Keratinocyte (primary cell): Measurements from ENCODE around the gene CUBN. TPM values are rescaled to one million over a fixed set of nuclear protein-coding genes. Genes with fewer than 3 reads are reported as not detected.

Experiments used
- DNase-seq: peaks from one replicate; pipeline ENCODE4 v3.0.0-alpha.2; 2011; ENCODE audit warnings: low read depth, missing footprints, low spot score
- FAIRE-seq: peaks from 2 replicates; lab custom pipeline; 2011; peaks lifted over from hg19 to GRCh38; lab: Jason Lieb, UNC
- H2AFZ ChIP-seq: 2 replicates; pipeline ENCODE4 v1.6.0; 2012; ENCODE audit warnings: low read length, control low read depth, inconsistent platforms; ENCODE audit not compliant: control insufficient read depth
- H3K27ac ChIP-seq: 2 replicates; pipeline ENCODE4 v1.5.1; 2011; ENCODE audit warnings: low read length; ENCODE audit not compliant: control insufficient read depth, insufficient read depth
- H3K27me3 ChIP-seq: 3 replicates; pipeline ENCODE4 v1.6.0; 2011; ENCODE audit warnings: low read length; ENCODE audit not compliant: control insufficient read depth, insufficient read depth; ENCODE audit errors: extremely low read depth
- H3K36me3 ChIP-seq, 2 experiments: 2 replicates in 1 of 2; 3 replicates in 1 of 2; pipeline ENCODE4 v1.5.1; 2011; ENCODE audit warnings: low read length in 2 of 2, mild to moderate bottlenecking in 1 of 2; ENCODE audit not compliant: control insufficient read depth in 2 of 2, insufficient read depth in 2 of 2; ENCODE audit errors: extremely low read depth in 1 of 2
- H3K4me1 ChIP-seq: 3 replicates; pipeline ENCODE4 v1.5.1; 2011; ENCODE audit warnings: low read length; ENCODE audit not compliant: control insufficient read depth, insufficient read depth; ENCODE audit errors: extremely low read depth
- H3K4me2 ChIP-seq: 3 replicates; pipeline ENCODE4 v1.6.0; 2011; ENCODE audit warnings: low read depth, low read length; ENCODE audit not compliant: control insufficient read depth, insufficient read depth; ENCODE audit errors: extremely low read depth
- H3K4me3 ChIP-seq, 3 experiments: fragments of 200-600 bp in 1 of 3; sonication (generic) in 1 of 3; 2 replicates in 2 of 3; 3 replicates in 1 of 3; pipeline ENCODE4 v1.5.1; 2011 to 2016; ENCODE audit warnings: low read length in 3 of 3, mild to moderate bottlenecking in 3 of 3, control low read depth in 2 of 3, inconsistent platforms in 1 of 3, low read depth in 1 of 3, mixed read lengths in 1 of 3, mixed run types in 1 of 3, moderate library complexity in 1 of 3; ENCODE audit not compliant: control insufficient read depth in 2 of 3, insufficient read depth in 2 of 3; ENCODE audit errors: extremely low read depth in 1 of 3
- H3K79me2 ChIP-seq: 2 replicates; pipeline ENCODE4 v1.6.0; 2012; ENCODE audit warnings: low read length; ENCODE audit not compliant: control insufficient read depth, insufficient read depth
- H3K9ac ChIP-seq: 3 replicates; pipeline ENCODE4 v1.6.0; 2011; ENCODE audit warnings: low read length; ENCODE audit not compliant: control insufficient read depth, insufficient read depth; ENCODE audit errors: extremely low read depth
- H3K9me1 ChIP-seq: 3 replicates; pipeline ENCODE4 v1.6.0; 2011; ENCODE audit warnings: low read length; ENCODE audit not compliant: control insufficient read depth, insufficient read depth; ENCODE audit errors: extremely low read depth
- H3K9me3 ChIP-seq: 2 replicates; pipeline ENCODE4 v1.5.1; 2012; ENCODE audit warnings: low read depth, low read length; ENCODE audit not compliant: control insufficient read depth
- H4K20me1 ChIP-seq: 3 replicates; pipeline ENCODE4 v1.6.0; 2011; ENCODE audit warnings: low read length; ENCODE audit not compliant: control insufficient read depth, insufficient read depth; ENCODE audit errors: extremely low read depth
- EZH2 ChIP-seq: IDR thresholded peaks from one replicate; pipeline ENCODE4 v1.6.1; 2012; ENCODE audit warnings: inconsistent platforms, mild to moderate bottlenecking, low read length, moderate library complexity
- dilution Hi-C: fragments of 300-500 bp; cut with MboI; formaldehyde crosslinking; loops from one replicate; pipeline ENCODE4 v1.7.0; 2020; ENCODE audit warnings: low sequenced_read_pairs; ENCODE audit not compliant: extremely low pct_ligation_motif_present
- polyA plus RNA-seq, 5 experiments: library from polyadenylated mRNA; depleted of rRNA in 3 of 5; stranded (reverse) in 3 of 5; stranded (forward) in 1 of 5; unstranded in 1 of 5; fragments of >200 nt; gene quantifications; 1 replicate in 1 of 5; 2 replicates in 3 of 5; 3 replicates in 1 of 5; pipeline versions ENCODE4 v1.2.1 to v1.2.3, GENCODE V29; 2011 to 2012; ENCODE audit warnings: missing spikeins in 2 of 5, low read depth in 1 of 5, low replicate concordance in 1 of 5
- TF ChIP-seq, protein P1 (sequence below), 3 experiments: IDR thresholded peaks in 1 of 3; conservative IDR thresholded peaks in 1 of 3; optimal IDR thresholded peaks in 1 of 3; 2 replicates in 2 of 3; 3 replicates in 1 of 3; pipeline versions ENCODE3 to v1.5.1; 2011; ENCODE audit warnings: low read length in 3 of 3, mild to moderate bottlenecking in 3 of 3, moderate library complexity in 2 of 3, control low read depth in 1 of 3, inconsistent platforms in 1 of 3; ENCODE audit not compliant: insufficient read depth in 2 of 3; ENCODE audit errors: extremely low read depth in 1 of 3

The CUBN gene
- polyA plus RNA-seq, 1 donor (not counting 4 experiments of a cell fraction or from before 2014, with no cell fraction given): 0.07 TPM

DNA sequence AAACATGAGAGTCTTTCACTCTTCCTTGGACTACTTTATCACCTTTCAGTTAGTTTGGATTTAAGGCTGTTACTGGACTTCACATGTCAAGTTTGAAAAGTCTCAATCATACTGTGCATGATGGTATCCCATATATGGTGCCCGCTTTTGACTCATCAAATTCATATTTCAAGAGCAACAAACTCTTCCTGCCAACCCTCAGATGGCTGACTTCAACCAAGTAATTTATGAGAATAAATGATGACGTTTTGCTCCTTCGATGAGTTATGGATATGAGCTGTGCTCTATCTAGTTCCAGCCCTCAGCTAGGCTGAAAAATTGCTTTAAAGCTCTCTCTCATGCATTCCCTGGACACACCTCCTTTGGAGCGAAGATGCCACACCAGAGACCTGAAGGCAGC lies 202.1 kb downstream of the CUBN start:
- dilution Hi-C loops: no loop called here
- H4K20me1 ChIP-seq: no peaks in the 10 kb centered on the region

DNA sequence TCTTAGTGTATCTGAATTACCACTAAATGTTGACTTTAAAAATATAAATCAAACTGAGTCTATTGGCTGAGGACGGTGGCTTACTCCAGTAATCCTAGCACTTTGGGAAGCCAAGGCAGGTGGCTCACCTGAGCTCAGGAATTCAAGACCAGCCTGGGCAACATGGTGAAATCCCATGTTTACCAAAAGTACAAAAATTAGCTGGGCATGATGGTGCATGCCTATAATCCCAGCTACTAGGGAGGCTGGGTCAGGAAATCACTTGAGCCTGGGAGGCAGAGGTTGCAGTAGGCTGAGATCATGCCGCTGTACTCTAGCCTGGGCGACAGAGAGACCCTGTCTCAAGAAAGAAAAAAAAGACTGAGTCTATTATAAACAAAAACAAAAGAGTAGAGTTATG lies 205.9 kb downstream of the CUBN start:
- Histone ChIP-seq H3K9ac (no peak overlapping the region), H3K4me2 (peak overlapping the region; percentile 5), H3K36me3 (no peaks in the 10 kb centered on the region), H3K4me1 (peaks cover 7% of the 10 kb centered on the region), H4K20me1 (no peaks in the 10 kb centered on the region), H3K9me3 (no peaks in the 10 kb centered on the region), H3K27me3 (no peaks in the 10 kb centered on the region), H3K4me3 (no peak overlapping the region), H2AFZ (no peak overlapping the region), H3K9me1 (no peaks in the 10 kb centered on the region), H3K79me2 (no peaks in the 10 kb centered on the region), H3K27ac (no peak overlapping the region)
- dilution Hi-C loops: no loop called here
- TF ChIP-seq EZH2: no peak
- TF ChIP-seq, protein P1, sequence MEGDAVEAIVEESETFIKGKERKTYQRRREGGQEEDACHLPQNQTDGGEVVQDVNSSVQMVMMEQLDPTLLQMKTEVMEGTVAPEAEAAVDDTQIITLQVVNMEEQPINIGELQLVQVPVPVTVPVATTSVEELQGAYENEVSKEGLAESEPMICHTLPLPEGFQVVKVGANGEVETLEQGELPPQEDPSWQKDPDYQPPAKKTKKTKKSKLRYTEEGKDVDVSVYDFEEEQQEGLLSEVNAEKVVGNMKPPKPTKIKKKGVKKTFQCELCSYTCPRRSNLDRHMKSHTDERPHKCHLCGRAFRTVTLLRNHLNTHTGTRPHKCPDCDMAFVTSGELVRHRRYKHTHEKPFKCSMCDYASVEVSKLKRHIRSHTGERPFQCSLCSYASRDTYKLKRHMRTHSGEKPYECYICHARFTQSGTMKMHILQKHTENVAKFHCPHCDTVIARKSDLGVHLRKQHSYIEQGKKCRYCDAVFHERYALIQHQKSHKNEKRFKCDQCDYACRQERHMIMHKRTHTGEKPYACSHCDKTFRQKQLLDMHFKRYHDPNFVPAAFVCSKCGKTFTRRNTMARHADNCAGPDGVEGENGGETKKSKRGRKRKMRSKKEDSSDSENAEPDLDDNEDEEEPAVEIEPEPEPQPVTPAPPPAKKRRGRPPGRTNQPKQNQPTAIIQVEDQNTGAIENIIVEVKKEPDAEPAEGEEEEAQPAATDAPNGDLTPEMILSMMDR (optimal IDR thresholded peaks at IDR 0.05 in 1 of 3, IDR thresholded peaks at IDR 0.05 in 1 of 3, conservative IDR thresholded peaks at IDR 0.05 in 1 of 3; ENCODE audit: extremely low read depth in 1 of 3, insufficient read depth in 2 of 3, low read length in 3 of 3): no peak
- FAIRE-seq (no peak), DNase-seq (no peak)

More for the DNA sequence above, 202.1 kb downstream of the CUBN start:
- no peak overlapping the region for H3K4me2 ChIP-seq
- no peaks in the 10 kb centered on the region for H3K27me3 ChIP-seq
- DNase-seq (no peak), FAIRE-seq (no peak)
- no peaks in the 10 kb centered on the region for H3K79me2 ChIP-seq
- H2AFZ ChIP-seq: no peak overlapping the region
- no peak overlapping the region for H3K9ac ChIP-seq
- H3K4me3 ChIP-seq: no peak overlapping the region
- no peak overlapping the region for H3K27ac ChIP-seq
- H3K9me1 ChIP-seq: no peaks in the 10 kb centered on the region
- TF ChIP-seq, protein P1 (optimal IDR thresholded peaks at IDR 0.05 in 1 of 3, IDR thresholded peaks at IDR 0.05 in 1 of 3, conservative IDR thresholded peaks at IDR 0.05 in 1 of 3; ENCODE audit: extremely low read depth in 1 of 3, insufficient read depth in 2 of 3, low read length in 3 of 3): no peak
- no peak for TF ChIP-seq EZH2
- H3K4me1 ChIP-seq: peaks cover 7% of the 10 kb centered on the region
- no peaks in the 10 kb centered on the region for H3K36me3 ChIP-seq
- no peaks in the 10 kb centered on the region for H3K9me3 ChIP-seq
